Effector memory CD8-positive, alpha-beta T cell (primary cell): ENCODE data around the gene CROCC.
"Not testable (repeated sequence)": the region's sequence is repeated elsewhere in the genome, so short reads cannot be mapped to it uniquely, and the experiment has no call there.

ENCODE experiments used
- ATAC-seq: fragments of 150-1000 bp; cut with Tn5 transposase; replicated peaks from 2 replicates; pipeline ENCODE4 v1.10.0; 2021; ENCODE audit warnings: mild to moderate bottlenecking, moderate library complexity
- DNase-seq, 3 experiments: peaks; one replicate each; pipeline ENCODE4 v3.0.0; 2021
- H3K27ac Mint-ChIP-seq, 2 donors: one replicate each; pipeline ENCODE4 v1.8.0; 2022; ENCODE audit warnings: mild to moderate bottlenecking in 2 of 2, mixed read lengths in 2 of 2, moderate library complexity in 2 of 2
- H3K27me3 Mint-ChIP-seq, 2 donors: one replicate each; pipeline ENCODE4 v1.8.0; 2022; ENCODE audit warnings: mixed read lengths in 2 of 2
- H3K36me3 Mint-ChIP-seq: one replicate; pipeline ENCODE4 v1.8.0; 2022; ENCODE audit warnings: mild to moderate bottlenecking, moderate library complexity, mixed read lengths; ENCODE audit not compliant: insufficient read depth
- H3K4me1 Mint-ChIP-seq, 2 donors: one replicate each; pipeline ENCODE4 v1.8.0; 2022; ENCODE audit warnings: low read depth in 2 of 2, mixed read lengths in 2 of 2
- H3K4me3 Mint-ChIP-seq, 2 donors: one replicate each; pipeline ENCODE4 v1.8.0; 2022; ENCODE audit warnings: mild to moderate bottlenecking in 2 of 2, mixed read lengths in 2 of 2, moderate library complexity in 2 of 2
- H3K9me3 Mint-ChIP-seq, 2 donors: one replicate each; pipeline ENCODE4 v1.8.0; 2022; ENCODE audit warnings: mixed read lengths in 2 of 2

CROCC gene

GRCh38 chr1:16903458-16903796 is 18.3 kb upstream of the CROCC start:
- H3K36me3 Mint-ChIP-seq = peaks cover 14% of the 10 kb centered on the region
- H3K4me1 Mint-ChIP-seq = peaks cover 25 to 26% of the 10 kb centered on the region in 2 donors
- no peak for DNase-seq
- H3K9me3 Mint-ChIP-seq = no peaks in the 10 kb centered on the region
- no peak overlapping the region for H3K27ac Mint-ChIP-seq
- no peak overlapping the region for H3K4me3 Mint-ChIP-seq
- H3K27me3 Mint-ChIP-seq = no peaks in the 10 kb centered on the region
- no peak for ATAC-seq

GRCh38 chr1:16904560-16905109 is 17.1 kb upstream of the CROCC start:
- no peaks in the 10 kb centered on the region for H3K9me3 Mint-ChIP-seq
- no peaks in the 10 kb centered on the region for H3K27me3 Mint-ChIP-seq
- no peak overlapping the region for H3K4me3 Mint-ChIP-seq
- peaks cover 9% of the 10 kb centered on the region for H3K36me3 Mint-ChIP-seq
- DNase-seq (peak; percentile 97 to 100 (median 100)), ATAC-seq (peak; percentile 91)
- no peak overlapping the region for H3K27ac Mint-ChIP-seq
- peaks cover 26 to 30% of the 10 kb centered on the region in 2 donors for H3K4me1 Mint-ChIP-seq

GRCh38 chr1:16905110-16905867 is 16.4 kb upstream of the CROCC start:
- H3K36me3 Mint-ChIP-seq = peaks cover 8% of the 10 kb centered on the region
- no peak overlapping the region for H3K27ac Mint-ChIP-seq
- ATAC-seq (peak; percentile 74), DNase-seq (peak in 1 of 3 experiments; percentile 27)
- no peaks in the 10 kb centered on the region for H3K27me3 Mint-ChIP-seq
- no peaks in the 10 kb centered on the region for H3K9me3 Mint-ChIP-seq
- peaks cover 26 to 31% of the 10 kb centered on the region in 2 donors for H3K4me1 Mint-ChIP-seq
- H3K4me3 Mint-ChIP-seq = no peak overlapping the region

- Mint-ChIP-seq H3K36me3 (peaks cover 8% of the 10 kb centered on the region), H3K27me3 (no peaks in the 10 kb centered on the region), H3K4me1 (peaks cover 26% of the 10 kb centered on the region in 2 donors), H3K4me3 (no peak overlapping the region), H3K9me3 (no peaks in the 10 kb centered on the region), H3K27ac (no peak overlapping the region)
- no peak for ATAC-seq
- DNase-seq = no peak
These were observed 15.6 kb upstream of the CROCC start for GRCh38 chr1:16905868-16906702.

- Mint-ChIP-seq H3K4me3 (no peak overlapping the region), H3K9me3 (no peaks in the 10 kb centered on the region), H3K27ac (no peak overlapping the region), H3K36me3 (peaks cover 4% of the 10 kb centered on the region), H3K4me1 (peaks cover 21 to 27% of the 10 kb centered on the region in 2 donors), H3K27me3 (no peaks in the 10 kb centered on the region)
- no peak for DNase-seq
- no peak for ATAC-seq
These were observed 14.9 kb upstream of the CROCC start for GRCh38 chr1:16906873-16907272.

- ATAC-seq = no peak
These were observed 13.6 kb upstream of the CROCC start for GRCh38 chr1:16907870-16908758.

GRCh38 chr1:16911851-16912721 is 9.6 kb upstream of the CROCC start:
- peaks cover 27 to 55% of the 10 kb centered on the region in 2 donors for H3K4me1 Mint-ChIP-seq
- not testable (repeated sequence) for H3K36me3 Mint-ChIP-seq, ATAC-seq, H3K9me3 Mint-ChIP-seq, DNase-seq, H3K27me3 Mint-ChIP-seq
- peak overlapping the region in 1 of 2 donors; percentile 32 for H3K27ac Mint-ChIP-seq
- peak overlapping the region; percentile 4 to 93 for H3K4me3 Mint-ChIP-seq

More at GRCh38 chr1:16907870-16908758, 13.6 kb upstream of the CROCC start:
- Mint-ChIP-seq H3K27ac (peak overlapping the region in 1 of 2 donors; percentile 83), H3K27me3 (no peaks in the 10 kb centered on the region), H3K4me1 (peaks cover 12 to 35% of the 10 kb centered on the region in 2 donors), H3K9me3 (no peaks in the 10 kb centered on the region), H3K4me3 (peak overlapping the region in 1 of 2 donors; percentile 49), H3K36me3 (no peaks in the 10 kb centered on the region)
- no peak for DNase-seq

GRCh38 chr1:16912742-16913141 is 9.0 kb upstream of the CROCC start:
- not testable (repeated sequence) for DNase-seq, ATAC-seq, H3K9me3 Mint-ChIP-seq, H3K27me3 Mint-ChIP-seq, H3K36me3 Mint-ChIP-seq
- peaks cover 24 to 55% of the 10 kb centered on the region in 2 donors for H3K4me1 Mint-ChIP-seq
- peak overlapping the region; percentile 68 to 85 for H3K27ac Mint-ChIP-seq
- peak overlapping the region; percentile 77 to 93 for H3K4me3 Mint-ChIP-seq

- peaks cover 23 to 51% of the 10 kb centered on the region in 2 donors for H3K4me1 Mint-ChIP-seq
- peak overlapping the region; percentile 77 to 93 for H3K4me3 Mint-ChIP-seq
- DNase-seq (no peak), ATAC-seq (no peak)
- peak overlapping the region; percentile 68 to 85 for H3K27ac Mint-ChIP-seq
- H3K36me3 Mint-ChIP-seq = no peaks in the 10 kb centered on the region
- H3K27me3 Mint-ChIP-seq = no peaks in the 10 kb centered on the region
- no peaks in the 10 kb centered on the region for H3K9me3 Mint-ChIP-seq
These were observed 8.4 kb upstream of the CROCC start for GRCh38 chr1:16913181-16913832.

GRCh38 chr1:16913833-16914662 is 7.7 kb upstream of the CROCC start:
- Mint-ChIP-seq H3K4me3 (peak overlapping the region; percentile 85 to 93), H3K9me3 (no peaks in the 10 kb centered on the region), H3K27me3 (no peaks in the 10 kb centered on the region), H3K27ac (peak overlapping the region; percentile 68 to 85), H3K4me1 (peaks cover 23 to 49% of the 10 kb centered on the region in 2 donors), H3K36me3 (no peaks in the 10 kb centered on the region)
- peak; percentile 81 to 99 (median 97) for DNase-seq
- ATAC-seq = peak; percentile 92

- DNase-seq, H3K9me3 Mint-ChIP-seq, H3K27me3 Mint-ChIP-seq, H3K36me3 Mint-ChIP-seq, ATAC-seq: not testable (repeated sequence)
- H3K27ac Mint-ChIP-seq = peak overlapping the region; percentile 49 to 69
- H3K4me3 Mint-ChIP-seq = peak overlapping the region; percentile 85 to 93
- H3K4me1 Mint-ChIP-seq = peaks cover 23 to 50% of the 10 kb centered on the region in 2 donors
These were observed 6.7 kb upstream of the CROCC start for GRCh38 chr1:16914928-16915626.
